Measurements from ENCODE around the gene KL.

DNA sequence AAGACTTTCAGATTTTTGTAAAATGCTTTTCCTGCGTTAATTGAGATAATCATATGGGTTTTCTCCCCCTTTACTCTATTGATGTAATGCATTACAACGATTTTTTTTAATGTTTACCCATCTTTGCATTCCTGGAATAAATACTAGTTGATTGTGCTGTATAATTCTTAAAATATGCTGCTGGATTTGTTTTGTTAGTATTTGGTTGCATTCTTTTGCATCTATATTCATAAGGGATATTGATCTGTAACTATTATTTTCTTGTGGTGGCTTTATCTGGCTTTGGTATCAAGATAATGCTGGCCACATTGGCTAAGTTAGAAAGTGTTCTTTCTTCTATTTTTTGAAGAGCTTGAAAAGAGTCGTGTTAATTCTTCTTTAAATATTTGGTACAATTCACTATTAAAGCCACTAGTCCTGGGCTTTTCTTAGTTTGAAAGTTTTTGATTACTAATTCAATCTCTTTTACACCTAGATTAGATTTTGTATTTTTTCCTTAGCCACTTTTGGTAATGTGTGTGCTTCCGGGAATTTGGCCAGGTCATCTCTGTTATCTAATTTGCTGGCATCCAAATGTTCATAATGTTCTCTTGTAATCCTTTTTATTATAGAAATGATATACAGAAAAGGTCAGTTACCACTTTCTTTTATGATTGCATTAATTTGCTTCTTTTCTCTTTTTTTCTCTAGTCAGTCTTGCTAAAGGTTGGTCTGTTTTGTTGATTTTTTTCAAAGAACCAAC, 29.8 kb downstream of the KL start:
- TF ChIP-seq CTCF (IDR thresholded peaks at IDR 0.05), result no peak
- TF ChIP-seq, protein P1, sequence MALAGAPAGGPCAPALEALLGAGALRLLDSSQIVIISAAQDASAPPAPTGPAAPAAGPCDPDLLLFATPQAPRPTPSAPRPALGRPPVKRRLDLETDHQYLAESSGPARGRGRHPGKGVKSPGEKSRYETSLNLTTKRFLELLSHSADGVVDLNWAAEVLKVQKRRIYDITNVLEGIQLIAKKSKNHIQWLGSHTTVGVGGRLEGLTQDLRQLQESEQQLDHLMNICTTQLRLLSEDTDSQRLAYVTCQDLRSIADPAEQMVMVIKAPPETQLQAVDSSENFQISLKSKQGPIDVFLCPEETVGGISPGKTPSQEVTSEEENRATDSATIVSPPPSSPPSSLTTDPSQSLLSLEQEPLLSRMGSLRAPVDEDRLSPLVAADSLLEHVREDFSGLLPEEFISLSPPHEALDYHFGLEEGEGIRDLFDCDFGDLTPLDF (CRISPR knock-in tag; IDR thresholded peaks at IDR 0.05), result no peak
- TF ChIP-seq, protein P2, sequence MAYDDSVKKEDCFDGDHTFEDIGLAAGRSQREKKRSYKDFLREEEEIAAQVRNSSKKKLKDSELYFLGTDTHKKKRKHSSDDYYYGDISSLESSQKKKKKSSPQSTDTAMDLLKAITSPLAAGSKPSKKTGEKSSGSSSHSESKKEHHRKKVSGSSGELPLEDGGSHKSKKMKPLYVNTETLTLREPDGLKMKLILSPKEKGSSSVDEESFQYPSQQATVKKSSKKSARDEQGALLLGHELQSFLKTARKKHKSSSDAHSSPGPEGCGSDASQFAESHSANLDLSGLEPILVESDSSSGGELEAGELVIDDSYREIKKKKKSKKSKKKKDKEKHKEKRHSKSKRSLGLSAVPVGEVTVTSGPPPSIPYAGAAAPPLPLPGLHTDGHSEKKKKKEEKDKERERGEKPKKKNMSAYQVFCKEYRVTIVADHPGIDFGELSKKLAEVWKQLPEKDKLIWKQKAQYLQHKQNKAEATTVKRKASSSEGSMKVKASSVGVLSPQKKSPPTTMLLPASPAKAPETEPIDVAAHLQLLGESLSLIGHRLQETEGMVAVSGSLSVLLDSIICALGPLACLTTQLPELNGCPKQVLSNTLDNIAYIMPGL (CRISPR knock-in tag; IDR thresholded peaks at IDR 0.05), result no peak
- no peak for TF ChIP-seq KAT7 (CRISPR knock-in tag; IDR thresholded peaks at IDR 0.05; ENCODE audit: borderline replicate concordance)
- TF ChIP-seq ERG (CRISPR knock-in tag; IDR thresholded peaks at IDR 0.05), result no peak
- TF ChIP-seq, protein P3, sequence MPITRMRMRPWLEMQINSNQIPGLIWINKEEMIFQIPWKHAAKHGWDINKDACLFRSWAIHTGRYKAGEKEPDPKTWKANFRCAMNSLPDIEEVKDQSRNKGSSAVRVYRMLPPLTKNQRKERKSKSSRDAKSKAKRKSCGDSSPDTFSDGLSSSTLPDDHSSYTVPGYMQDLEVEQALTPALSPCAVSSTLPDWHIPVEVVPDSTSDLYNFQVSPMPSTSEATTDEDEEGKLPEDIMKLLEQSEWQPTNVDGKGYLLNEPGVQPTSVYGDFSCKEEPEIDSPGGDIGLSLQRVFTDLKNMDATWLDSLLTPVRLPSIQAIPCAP (CRISPR knock-in tag; IDR thresholded peaks at IDR 0.05), result no peak
- TF ChIP-seq NFE2L1 (CRISPR knock-in tag; IDR thresholded peaks at IDR 0.05), result no peak
- TF ChIP-seq, protein P4, sequence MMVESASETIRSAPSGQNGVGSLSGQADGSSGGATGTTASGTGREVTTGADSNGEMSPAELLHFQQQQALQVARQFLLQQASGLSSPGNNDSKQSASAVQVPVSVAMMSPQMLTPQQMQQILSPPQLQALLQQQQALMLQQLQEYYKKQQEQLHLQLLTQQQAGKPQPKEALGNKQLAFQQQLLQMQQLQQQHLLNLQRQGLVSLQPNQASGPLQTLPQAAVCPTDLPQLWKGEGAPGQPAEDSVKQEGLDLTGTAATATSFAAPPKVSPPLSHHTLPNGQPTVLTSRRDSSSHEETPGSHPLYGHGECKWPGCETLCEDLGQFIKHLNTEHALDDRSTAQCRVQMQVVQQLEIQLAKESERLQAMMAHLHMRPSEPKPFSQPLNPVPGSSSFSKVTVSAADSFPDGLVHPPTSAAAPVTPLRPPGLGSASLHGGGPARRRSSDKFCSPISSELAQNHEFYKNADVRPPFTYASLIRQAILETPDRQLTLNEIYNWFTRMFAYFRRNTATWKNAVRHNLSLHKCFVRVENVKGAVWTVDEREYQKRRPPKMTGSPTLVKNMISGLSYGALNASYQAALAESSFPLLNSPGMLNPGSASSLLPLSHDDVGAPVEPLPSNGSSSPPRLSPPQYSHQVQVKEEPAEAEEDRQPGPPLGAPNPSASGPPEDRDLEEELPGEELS (CRISPR knock-in tag; IDR thresholded peaks at IDR 0.05), result no peak
